K562 (cell line): ENCODE measurements around the gene NDST1. TPM values are rescaled to one million over a fixed set of nuclear protein-coding genes. Genes with fewer than 3 reads are reported as not detected.

Experiments
- ARHGAP35 ChIP-seq: fragments of 450-650 bp; IDR thresholded peaks from 2 replicates; pipeline ENCODE4 v1.6.1; 2018; ENCODE audit not compliant: partially characterized antibody
- ARID4B ChIP-seq: sonication (generic); formaldehyde crosslinking; IDR thresholded peaks from 2 replicates; pipeline ENCODE4 v1.8.0; 2022; ENCODE audit warnings: mild to moderate bottlenecking, missing genetic modification reagents
- BHLHE40 ChIP-seq: IDR thresholded peaks from 2 replicates; pipeline ENCODE4 v1.6.1; 2011; ENCODE audit warnings: low read length, improper control_type of control experiment
- GATA2 ChIP-seq: sonication (generic); formaldehyde crosslinking; IDR thresholded peaks from 2 replicates; pipeline ENCODE4 v1.4.0; 2020; ENCODE audit warnings: mild to moderate bottlenecking, missing genetic modification reagents
- HDAC1 ChIP-seq, 2 experiments: fragments of 450-650 bp; IDR thresholded peaks; 2 replicates each; pipeline ENCODE4 v1.6.1; 2016 to 2017; ENCODE audit warnings: inconsistent platforms in 1 of 2, mild to moderate bottlenecking in 1 of 2, moderate library complexity in 1 of 2
- HDGF ChIP-seq: fragments of 450-650 bp; IDR thresholded peaks from 2 replicates; pipeline ENCODE4 v1.6.1; 2016
- MEIS2 ChIP-seq: fragments of 450-650 bp; IDR thresholded peaks from 2 replicates; pipeline ENCODE4 v1.6.1; 2014; ENCODE audit warnings: mild to moderate bottlenecking; ENCODE audit not compliant: partially characterized antibody
- NBN ChIP-seq: fragments of 450-650 bp; IDR thresholded peaks from 2 replicates; pipeline ENCODE4 v1.6.1; 2016; ENCODE audit warnings: low read depth, mild to moderate bottlenecking
- NCOA1 ChIP-seq: fragments of 450-650 bp; IDR thresholded peaks from 2 replicates; pipeline ENCODE4 v1.6.1; 2016; ENCODE audit warnings: low read depth
- NUFIP1 ChIP-seq: fragments of 450-650 bp; IDR thresholded peaks from 2 replicates; pipeline ENCODE4 v1.6.1; 2018; ENCODE audit not compliant: partially characterized antibody
- PRMT5 ChIP-seq: sonication (generic); formaldehyde crosslinking; IDR thresholded peaks from 2 replicates; pipeline ENCODE4 v1.5.0; 2020; ENCODE audit warnings: missing genetic modification reagents
- SPI1 ChIP-seq: IDR thresholded peaks from 2 replicates; pipeline ENCODE4 v1.6.1; 2011; ENCODE audit warnings: low read depth, low read length, control low read depth, borderline replicate concordance
- TEAD1 ChIP-seq, 2 experiments: fragments of 450-650 bp in 1 of 2; sonication (generic) in 1 of 2; formaldehyde crosslinking; IDR thresholded peaks; 2 replicates each; pipeline versions ENCODE4 v1.4.0 to v1.8.0; 2020 to 2022; ENCODE audit warnings: mild to moderate bottlenecking in 2 of 2, missing genetic modification reagents in 1 of 2
- THAP7 ChIP-seq: fragments of 250-450 bp; sonication (Bioruptor Pico); IDR thresholded peaks from 2 replicates; pipeline ENCODE4 v1.5.0; 2021
- UBTF ChIP-seq, 2 experiments: IDR thresholded peaks; 2 replicates each; pipeline ENCODE4 v1.6.1; 2012; ENCODE audit warnings: improper control_type of control experiment in 2 of 2, low read depth in 2 of 2, low read length in 2 of 2, borderline replicate concordance in 1 of 2
- polyA plus RNA-seq, 8 experiments: library from polyadenylated mRNA; depleted of rRNA in 4 of 8; stranded (reverse) in 5 of 8; unstranded in 3 of 8; fragments of >200 nt; fragmentation: Nextera tagmentation in 2 of 8; fragmentation: Illumina TruSeq in 1 of 8; extraction: Ambion mirVana in 2 of 8; extraction: Trizol in 1 of 8; gene quantifications; 2 replicates each; pipeline versions ENCODE4 v1.2.1 to v1.2.3, GENCODE V29; 2011 to 2014; ENCODE audit warnings: inconsistent platforms in 1 of 8, missing spikeins in 1 of 8
- total RNA-seq, 7 experiments: library from RNA; depleted of rRNA in 6 of 7; stranded (reverse); fragments of >200 nt in 6 of 7; fragmentation: Illumina TruSeq in 2 of 7; extraction: Trizol in 2 of 7; gene quantifications; 2 replicates each; pipeline versions ENCODE4 v1.2.1 to v1.2.3, GENCODE V29; 2011 to 2021; ENCODE audit warnings: low replicate concordance in 1 of 7
- TF ChIP-seq, protein P1 (sequence below): fragments of 450-650 bp; IDR thresholded peaks from 2 replicates; pipeline ENCODE4 v1.7.1; 2018; ENCODE audit warnings: mild to moderate bottlenecking, low read depth; ENCODE audit not compliant: partially characterized antibody
- TF ChIP-seq, protein P2 (sequence below): fragments of 450-650 bp; IDR thresholded peaks from 2 replicates; pipeline ENCODE4 v1.6.1; 2018; ENCODE audit warnings: mild to moderate bottlenecking, low read depth; ENCODE audit not compliant: partially characterized antibody

NDST1 gene
- total and polyA plus RNA-seq, 9 of the 15 experiments (the other 6 are each of a cell fraction or from before 2014, with no cell fraction given), result 0.38 to 47.9 (median 9.9) TPM

DNA sequence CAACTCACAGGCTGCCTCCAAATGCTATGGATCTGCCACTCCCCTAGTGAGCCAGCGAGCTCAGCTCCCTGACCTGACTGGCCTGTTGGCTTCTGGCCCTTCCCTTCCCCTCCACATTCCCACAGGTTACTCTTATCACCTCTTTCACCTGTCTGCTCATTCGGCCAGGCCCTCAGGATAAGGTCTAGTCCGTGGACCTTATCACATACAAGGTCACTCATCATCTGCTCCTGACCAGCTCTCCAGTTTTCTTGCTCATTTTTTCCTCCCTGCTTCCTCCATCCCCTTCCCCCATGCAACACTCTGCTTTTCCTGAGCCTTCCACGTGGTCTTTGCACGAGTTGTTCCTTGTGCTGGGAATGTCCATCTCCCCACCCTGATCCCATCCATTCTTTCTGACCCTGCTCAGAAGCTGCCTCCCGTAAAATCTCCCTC lies 25.9 kb upstream of the NDST1 start (continued):
- peak; percentile 65 for TF ChIP-seq GATA2
- 0 out of 4 replicates have a peak, but pooled peaks of 1 of the 2 experiments have one; percentile 14 for TF ChIP-seq TEAD1 (CRISPR knock-in tag; IDR thresholded peaks at IDR 0.05)
- peak; percentile 29; the same call in 1 of the 2 replicates for TF ChIP-seq BHLHE40
- TF ChIP-seq, protein P1, sequence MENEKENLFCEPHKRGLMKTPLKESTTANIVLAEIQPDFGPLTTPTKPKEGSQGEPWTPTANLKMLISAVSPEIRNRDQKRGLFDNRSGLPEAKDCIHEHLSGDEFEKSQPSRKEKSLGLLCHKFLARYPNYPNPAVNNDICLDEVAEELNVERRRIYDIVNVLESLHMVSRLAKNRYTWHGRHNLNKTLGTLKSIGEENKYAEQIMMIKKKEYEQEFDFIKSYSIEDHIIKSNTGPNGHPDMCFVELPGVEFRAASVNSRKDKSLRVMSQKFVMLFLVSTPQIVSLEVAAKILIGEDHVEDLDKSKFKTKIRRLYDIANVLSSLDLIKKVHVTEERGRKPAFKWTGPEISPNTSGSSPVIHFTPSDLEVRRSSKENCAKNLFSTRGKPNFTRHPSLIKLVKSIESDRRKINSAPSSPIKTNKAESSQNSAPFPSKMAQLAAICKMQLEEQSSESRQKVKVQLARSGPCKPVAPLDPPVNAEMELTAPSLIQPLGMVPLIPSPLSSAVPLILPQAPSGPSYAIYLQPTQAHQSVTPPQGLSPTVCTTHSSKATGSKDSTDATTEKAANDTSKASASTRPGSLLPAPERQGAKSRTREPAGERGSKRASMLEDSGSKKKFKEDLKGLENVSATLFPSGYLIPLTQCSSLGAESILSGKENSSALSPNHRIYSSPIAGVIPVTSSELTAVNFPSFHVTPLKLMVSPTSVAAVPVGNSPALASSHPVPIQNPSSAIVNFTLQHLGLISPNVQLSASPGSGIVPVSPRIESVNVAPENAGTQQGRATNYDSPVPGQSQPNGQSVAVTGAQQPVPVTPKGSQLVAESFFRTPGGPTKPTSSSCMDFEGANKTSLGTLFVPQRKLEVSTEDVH, result no peak
- peak; percentile 81; the same call in 1 of the 2 replicates for TF ChIP-seq NCOA1
- TF ChIP-seq NBN, result peak; percentile 81
- 0 out of 4 replicates have a peak, but pooled peaks of 1 of the 2 experiments have one; percentile 33 for TF ChIP-seq UBTF (IDR thresholded peaks at IDR 0.05; ENCODE audit: borderline replicate concordance in 1 of 2, low read depth in 2 of 2, low read length in 2 of 2)
- TF ChIP-seq, protein P2, sequence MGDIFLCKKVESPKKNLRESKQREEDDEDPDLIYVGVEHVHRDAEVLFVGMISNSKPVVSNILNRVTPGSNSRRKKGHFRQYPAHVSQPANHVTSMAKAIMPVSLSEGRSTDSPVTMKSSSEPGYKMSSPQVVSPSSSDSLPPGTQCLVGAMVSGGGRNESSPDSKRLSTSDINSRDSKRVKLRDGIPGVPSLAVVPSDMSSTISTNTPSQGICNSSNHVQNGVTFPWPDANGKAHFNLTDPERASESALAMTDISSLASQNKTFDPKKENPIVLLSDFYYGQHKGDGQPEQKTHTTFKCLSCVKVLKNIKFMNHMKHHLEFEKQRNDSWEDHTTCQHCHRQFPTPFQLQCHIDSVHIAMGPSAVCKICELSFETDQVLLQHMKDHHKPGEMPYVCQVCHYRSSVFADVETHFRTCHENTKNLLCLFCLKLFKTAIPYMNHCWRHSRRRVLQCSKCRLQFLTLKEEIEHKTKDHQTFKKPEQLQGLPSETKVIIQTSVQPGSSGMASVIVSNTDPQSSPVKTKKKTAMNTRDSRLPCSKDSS, result no peak
- TF ChIP-seq HDGF, result peak; percentile 89; the same call in 1 of the 2 replicates
- no peak for TF ChIP-seq NUFIP1
- no peak for TF ChIP-seq ARID4B (CRISPR knock-in tag)
- TF ChIP-seq THAP7 (CRISPR knock-in tag), result no peak
- TF ChIP-seq HDAC1 (IDR thresholded peaks at IDR 0.05), result peak in 1 of 2 experiments; percentile 95; a peak in 2 of 4 replicates
- TF ChIP-seq SPI1, result 0 out of 2 replicates have a peak, but pooled peaks have one; percentile 10
- TF ChIP-seq MEIS2, result peak; percentile 72
- TF ChIP-seq PRMT5, result no peak
- TF ChIP-seq ARHGAP35, result no peak
